ENCODE results near the gene TAF7L.

DNA sequence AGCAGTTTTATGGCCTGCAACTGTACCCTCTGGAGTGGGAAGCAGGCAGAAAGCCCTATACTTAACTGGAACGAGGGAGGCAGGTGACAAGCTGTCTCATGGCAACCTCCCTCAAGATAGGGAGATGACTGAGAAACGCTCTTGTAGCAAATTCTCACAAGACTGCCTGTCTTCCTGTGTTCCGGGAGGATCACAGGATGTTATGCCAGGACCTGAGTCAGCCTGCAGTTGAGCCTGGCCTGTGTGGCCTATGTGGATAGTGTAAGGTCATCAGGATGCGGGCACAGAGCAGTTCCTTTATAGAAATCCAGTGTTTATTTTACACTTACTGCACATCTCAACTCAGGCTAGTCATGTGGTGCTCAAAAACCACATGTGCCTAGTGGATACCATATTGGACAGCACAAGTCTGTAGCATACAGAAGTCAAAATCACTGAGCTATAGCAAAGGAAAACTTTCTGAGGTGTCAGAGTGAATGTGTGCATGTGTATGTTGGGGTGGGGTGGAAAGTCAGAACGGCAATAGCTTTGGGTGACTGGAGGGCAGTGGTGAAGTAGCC lies 25.2 kb downstream of the TAF7L start:
- TF ChIP-seq POLR2AphosphoS5 (IDR thresholded peaks at IDR 0.05; ENCODE audit: low read depth, low read length) (no peak), SIN3A (IDR thresholded peaks at IDR 0.05; ENCODE audit: borderline replicate concordance, insufficient read depth, low read depth, low read length) (no peak), TCF7L2 (IDR thresholded peaks at IDR 0.05; ENCODE audit: low read depth, low read length) (no peak)
- TF ChIP-seq, protein P1, sequence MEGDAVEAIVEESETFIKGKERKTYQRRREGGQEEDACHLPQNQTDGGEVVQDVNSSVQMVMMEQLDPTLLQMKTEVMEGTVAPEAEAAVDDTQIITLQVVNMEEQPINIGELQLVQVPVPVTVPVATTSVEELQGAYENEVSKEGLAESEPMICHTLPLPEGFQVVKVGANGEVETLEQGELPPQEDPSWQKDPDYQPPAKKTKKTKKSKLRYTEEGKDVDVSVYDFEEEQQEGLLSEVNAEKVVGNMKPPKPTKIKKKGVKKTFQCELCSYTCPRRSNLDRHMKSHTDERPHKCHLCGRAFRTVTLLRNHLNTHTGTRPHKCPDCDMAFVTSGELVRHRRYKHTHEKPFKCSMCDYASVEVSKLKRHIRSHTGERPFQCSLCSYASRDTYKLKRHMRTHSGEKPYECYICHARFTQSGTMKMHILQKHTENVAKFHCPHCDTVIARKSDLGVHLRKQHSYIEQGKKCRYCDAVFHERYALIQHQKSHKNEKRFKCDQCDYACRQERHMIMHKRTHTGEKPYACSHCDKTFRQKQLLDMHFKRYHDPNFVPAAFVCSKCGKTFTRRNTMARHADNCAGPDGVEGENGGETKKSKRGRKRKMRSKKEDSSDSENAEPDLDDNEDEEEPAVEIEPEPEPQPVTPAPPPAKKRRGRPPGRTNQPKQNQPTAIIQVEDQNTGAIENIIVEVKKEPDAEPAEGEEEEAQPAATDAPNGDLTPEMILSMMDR (IDR thresholded peaks at IDR 0.05): no peak
- TF ChIP-seq, protein P2, sequence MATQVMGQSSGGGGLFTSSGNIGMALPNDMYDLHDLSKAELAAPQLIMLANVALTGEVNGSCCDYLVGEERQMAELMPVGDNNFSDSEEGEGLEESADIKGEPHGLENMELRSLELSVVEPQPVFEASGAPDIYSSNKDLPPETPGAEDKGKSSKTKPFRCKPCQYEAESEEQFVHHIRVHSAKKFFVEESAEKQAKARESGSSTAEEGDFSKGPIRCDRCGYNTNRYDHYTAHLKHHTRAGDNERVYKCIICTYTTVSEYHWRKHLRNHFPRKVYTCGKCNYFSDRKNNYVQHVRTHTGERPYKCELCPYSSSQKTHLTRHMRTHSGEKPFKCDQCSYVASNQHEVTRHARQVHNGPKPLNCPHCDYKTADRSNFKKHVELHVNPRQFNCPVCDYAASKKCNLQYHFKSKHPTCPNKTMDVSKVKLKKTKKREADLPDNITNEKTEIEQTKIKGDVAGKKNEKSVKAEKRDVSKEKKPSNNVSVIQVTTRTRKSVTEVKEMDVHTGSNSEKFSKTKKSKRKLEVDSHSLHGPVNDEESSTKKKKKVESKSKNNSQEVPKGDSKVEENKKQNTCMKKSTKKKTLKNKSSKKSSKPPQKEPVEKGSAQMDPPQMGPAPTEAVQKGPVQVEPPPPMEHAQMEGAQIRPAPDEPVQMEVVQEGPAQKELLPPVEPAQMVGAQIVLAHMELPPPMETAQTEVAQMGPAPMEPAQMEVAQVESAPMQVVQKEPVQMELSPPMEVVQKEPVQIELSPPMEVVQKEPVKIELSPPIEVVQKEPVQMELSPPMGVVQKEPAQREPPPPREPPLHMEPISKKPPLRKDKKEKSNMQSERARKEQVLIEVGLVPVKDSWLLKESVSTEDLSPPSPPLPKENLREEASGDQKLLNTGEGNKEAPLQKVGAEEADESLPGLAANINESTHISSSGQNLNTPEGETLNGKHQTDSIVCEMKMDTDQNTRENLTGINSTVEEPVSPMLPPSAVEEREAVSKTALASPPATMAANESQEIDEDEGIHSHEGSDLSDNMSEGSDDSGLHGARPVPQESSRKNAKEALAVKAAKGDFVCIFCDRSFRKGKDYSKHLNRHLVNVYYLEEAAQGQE (IDR thresholded peaks at IDR 0.05; ENCODE audit: insufficient read depth in 1 of 2, low read depth in 2 of 2, low read length in 1 of 2): no peak

Measured in Panc1 (cell line).